ENCODE measurements around the gene OR8B2.
"Not testable (repeated sequence)": the region's sequence is repeated elsewhere in the genome, so short reads cannot be mapped to it uniquely, and the experiment has no call there.

GRCh38 chr11:124396847-124397246 lies 12.5 kb upstream of the OR8B2 start:
- not testable (repeated sequence) for TF ChIP-seq CTCF, POLR2A (IDR thresholded peaks at IDR 0.05)

All from body of pancreas (tissue), 4 donors.